ENCODE data around the gene ST8SIA2.

DNA sequence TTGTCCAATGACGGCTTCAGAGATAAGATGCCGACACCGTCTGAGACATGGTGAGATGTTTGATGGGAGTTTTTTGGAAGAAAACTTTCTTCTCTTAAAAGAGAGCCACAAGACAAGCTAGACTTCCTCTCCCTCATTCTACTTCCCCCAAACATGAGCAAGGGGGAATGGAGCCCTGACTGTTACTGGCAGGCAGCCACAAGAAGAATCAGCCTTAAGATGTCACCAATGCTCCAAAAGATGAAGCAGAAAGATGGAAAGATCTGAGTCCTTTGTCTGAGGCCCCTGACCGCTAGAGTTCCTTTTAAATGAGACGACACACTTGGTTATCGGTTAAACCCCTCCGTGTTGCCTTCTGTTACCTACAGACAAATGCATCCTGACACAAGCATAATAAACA lies 108.7 kb downstream of the ST8SIA2 start:
- TF ChIP-seq CTCF (IDR thresholded peaks at IDR 0.05) (no peak), POLR2A (IDR thresholded peaks at IDR 0.05) (no peak)
